GM18861 (cell line): ENCODE data around the gene TENM3.
"Not testable (repeated sequence)": the region's sequence is repeated elsewhere in the genome, so short reads cannot be mapped to it uniquely, and the experiment has no call there.

ENCODE experiments used
- ATAC-seq: cut with Tn5 transposase; IDR thresholded peaks from one replicate; pipeline ENCODE4 v1.9.1; 2021; ENCODE audit not compliant: unreplicated experiment

TENM3 gene

GRCh38 chr4:182227611-182228010 is 15.6 kb upstream of the TENM3 start:
- ATAC-seq: no peak

DNA sequence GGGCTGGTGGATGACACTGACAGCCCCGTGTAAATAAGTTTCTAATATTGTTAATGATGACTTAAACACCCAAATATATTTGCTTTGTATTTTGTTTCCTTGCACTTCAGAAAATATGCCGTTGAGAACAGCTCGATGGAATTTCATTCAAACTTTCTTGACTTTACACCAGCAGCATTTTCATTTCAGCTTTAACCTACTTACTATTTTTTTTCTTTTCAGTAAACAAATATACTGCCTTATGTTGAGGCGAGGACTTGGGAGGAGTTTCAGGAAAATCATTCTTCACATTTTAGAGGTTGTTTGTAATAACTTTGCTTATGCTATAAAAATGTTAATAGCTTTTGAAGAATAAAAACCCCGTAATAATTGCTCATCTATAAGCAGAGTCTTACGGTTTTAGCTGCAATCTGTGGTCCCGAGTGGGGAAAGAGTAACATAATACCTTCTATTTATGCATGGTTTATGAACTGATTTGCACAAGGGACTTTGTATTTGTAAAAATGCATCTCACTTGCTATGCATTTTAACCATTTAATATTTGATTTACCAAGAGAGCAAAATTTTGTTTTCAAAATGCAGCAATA is 14.1 kb upstream of the TENM3 start:
- no peak for ATAC-seq

GRCh38 chr4:182230256-182230655 is 12.9 kb upstream of the TENM3 start:
- ATAC-seq: no peak

DNA sequence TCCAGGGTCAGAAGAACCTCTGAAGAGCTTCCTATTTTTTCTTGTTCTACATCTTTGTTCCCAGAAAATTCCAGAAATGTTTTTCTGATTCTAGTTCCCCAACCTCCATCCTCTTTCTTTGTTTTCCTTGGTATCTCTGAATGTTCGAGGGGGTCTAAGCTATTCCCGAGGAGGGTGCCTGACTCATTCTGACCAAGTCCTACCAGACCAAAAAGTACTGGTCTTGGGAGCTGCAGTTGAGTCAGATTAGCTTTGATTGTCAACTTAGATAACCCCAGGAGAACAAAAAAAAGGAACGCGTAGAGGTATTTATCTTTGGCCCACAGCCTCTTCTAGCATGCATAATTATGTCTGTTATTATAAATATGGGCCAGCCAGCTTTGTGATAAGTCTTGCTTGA is 12.1 kb upstream of the TENM3 start:
- ATAC-seq: no peak

GRCh38 chr4:182231496-182231895 is 11.7 kb upstream of the TENM3 start:
- no peak for ATAC-seq

DNA sequence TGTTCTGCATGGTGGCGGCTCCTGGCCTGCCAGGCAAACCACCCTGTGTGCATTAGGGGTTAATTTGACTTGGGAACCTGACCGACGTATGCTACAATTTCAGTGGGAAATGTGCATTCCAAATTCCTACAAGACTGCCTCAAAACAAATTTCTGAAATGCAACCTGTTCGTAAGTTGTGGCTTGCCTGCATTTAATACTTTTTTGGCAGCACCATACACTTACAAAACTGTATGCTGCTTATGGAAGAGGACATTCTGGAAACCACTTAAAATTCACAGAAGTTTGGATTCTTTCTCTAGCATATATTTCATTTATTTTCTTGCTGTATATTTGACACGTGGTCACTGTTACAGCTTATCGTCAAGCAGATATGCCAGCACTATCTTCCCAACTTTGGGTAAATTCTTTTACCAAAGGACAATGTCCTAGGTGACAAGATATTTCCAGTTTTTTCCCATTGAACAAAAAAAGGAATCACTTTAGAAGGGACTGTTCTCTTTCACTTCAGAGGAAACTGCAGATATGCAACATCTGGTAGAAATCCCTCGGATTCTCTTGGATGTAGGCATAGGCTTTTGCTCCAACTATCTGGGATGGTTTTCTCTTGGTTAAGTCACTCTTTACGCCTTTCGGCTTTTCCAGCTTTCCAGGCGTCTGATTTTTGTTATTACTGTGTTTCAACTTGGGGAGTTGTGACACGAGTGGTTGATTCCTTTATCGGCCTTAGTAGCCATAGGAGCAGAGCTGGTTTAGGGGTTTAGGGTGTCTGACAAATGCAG is 9.7 kb upstream of the TENM3 start:
- no peak for ATAC-seq

DNA sequence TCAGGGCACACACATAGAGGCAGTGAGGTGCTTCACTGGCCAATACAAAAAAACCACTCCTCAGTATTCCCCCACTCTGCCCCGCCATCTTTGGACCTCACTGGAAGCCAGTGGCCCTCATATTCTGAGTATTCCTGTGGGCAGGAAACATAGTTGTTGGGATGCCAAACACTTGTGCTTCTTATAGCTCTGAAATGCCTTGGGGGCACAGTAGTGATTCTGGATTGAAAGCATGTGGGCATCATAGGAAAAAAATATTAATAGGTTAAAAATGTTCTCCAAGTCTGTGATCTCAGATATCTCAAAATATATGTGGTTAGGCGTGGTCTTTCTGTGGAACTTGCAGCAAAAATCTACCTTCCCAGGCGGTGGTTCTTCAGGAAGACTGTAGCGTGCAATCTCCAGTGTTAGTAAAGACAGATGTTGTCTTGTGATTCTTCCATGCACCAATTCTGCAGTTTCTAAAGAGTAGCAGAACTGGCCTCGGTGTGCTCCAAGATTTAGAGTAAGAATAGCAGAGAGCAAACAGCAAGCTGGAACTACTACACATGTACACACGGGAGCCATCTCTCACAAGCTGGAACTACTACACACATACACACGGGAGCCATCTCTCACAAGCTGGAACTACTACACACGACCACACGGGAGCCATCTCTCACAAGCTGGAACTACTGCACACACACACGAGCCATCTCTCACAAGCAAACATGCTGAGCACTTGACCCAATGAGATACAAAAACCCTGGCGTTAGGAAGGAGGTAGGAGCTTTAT is 8.0 kb upstream of the TENM3 start:
- no peak for ATAC-seq

- ATAC-seq: no peak
Measured at GRCh38 chr4:182236186-182236585, 7.0 kb upstream of the TENM3 start.

- ATAC-seq: not testable (repeated sequence)
Measured at GRCh38 chr4:182237010-182237409, 6.2 kb upstream of the TENM3 start.

DNA sequence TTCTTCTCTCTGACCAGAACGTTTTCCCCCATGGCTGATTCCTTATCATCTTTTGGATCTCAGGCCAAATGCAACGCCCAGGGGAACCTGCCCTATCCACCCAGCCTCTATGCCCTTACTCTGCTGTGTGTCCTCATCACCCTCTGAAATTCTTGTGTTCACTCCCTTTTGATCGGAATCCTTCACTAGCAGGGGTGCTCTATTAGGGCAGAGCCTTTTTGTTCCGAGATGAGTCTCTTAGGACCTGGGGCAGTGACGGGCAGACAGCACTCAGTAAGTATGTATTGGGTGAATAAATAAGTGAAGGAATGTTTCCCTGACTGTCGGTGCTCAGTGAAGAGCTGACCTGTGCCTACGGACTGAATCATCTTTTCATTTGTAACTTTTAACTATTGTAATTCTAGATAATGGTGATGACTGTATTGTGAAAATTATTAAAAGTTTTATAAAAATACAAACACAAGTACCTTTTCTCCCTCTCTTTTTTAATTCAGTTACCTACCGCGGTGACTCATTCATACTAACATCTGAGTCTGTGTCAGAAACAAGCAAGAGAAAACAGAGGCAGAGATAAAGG is 4.8 kb upstream of the TENM3 start:
- ATAC-seq: no peak

- ATAC-seq: no peak
Measured at GRCh38 chr4:182240161-182241130, 2.8 kb upstream of the TENM3 start.

GRCh38 chr4:182242260-182242659 is 942 bp upstream of the TENM3 start:
- not testable (repeated sequence) for ATAC-seq

GRCh38 chr4:182242787-182243186 is 415 bp upstream of the TENM3 start:
- ATAC-seq: no peak

GRCh38 chr4:182245041-182245440 is 1.8 kb downstream of the TENM3 start:
- ATAC-seq: no peak

DNA sequence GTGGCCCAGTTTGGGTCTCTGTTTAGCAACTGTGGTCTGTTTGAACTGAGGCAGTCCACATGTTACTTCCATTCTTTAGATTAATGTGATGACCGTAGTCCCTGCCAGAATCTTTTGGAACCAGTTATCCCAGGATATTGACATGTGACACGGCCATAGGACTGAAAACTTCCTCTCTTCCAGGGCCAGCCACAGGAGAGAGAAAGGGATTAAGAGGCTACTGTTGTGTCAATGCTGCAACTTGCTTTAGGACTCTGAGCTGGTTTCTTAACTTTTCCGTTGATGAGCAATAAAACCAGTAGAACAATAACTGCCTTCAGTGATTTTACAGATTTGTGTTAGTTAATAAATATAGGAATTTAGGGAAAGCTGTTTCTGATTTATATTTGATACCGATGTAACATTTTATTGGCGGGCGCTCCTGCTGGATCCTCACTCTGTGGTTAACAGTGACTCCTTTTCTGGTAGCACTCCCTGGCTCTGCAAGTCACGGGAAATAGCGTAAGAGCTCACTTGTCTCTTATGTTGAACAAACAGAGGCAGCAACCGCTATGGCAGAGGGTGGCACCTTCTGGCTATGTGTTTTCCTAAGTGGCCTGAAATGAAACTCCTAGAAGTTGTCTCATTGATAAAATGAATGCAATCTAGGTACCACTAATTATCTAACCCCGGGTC is 2.5 kb downstream of the TENM3 start:
- no peak for ATAC-seq

DNA sequence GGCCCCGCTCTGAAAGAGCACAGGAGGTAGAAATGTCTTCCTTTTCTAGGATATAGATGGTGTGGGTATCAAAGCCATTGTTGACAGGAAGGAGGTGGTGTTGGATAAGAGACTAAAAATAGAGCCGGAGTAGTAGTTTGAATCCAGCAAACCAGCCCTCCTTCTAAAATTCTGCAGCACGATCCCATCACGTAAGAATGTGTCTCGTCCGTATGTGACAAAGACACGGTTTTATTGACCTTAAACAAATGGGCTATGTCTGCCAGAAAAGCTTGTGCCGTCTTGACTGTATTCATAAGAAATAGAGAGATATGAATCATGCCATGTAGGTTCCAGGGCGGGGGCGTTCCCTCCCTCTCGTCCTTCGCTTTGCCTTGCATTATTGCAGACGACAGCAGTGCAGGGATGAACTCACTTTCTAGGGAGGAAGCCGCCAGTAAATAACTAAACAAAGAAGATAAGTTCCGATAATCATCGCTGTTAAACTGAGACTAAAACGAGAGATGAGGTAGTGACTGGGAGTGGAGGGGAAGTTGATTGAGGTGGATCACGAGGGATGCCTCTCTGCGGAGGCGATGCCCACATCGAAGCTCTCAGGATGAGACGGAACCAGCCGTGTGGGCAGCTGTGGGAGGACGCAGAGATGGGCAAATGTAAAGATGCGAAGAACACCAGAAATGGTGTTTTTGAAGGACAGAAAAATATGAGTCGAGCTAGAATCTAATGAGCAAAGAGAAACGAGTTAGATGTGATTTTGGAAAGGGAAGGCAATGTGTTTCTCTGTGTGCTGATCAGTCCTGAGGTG is 3.4 kb downstream of the TENM3 start:
- no peak for ATAC-seq

- no peak for ATAC-seq
Measured at GRCh38 chr4:182248295-182248694, 5.1 kb downstream of the TENM3 start.

DNA sequence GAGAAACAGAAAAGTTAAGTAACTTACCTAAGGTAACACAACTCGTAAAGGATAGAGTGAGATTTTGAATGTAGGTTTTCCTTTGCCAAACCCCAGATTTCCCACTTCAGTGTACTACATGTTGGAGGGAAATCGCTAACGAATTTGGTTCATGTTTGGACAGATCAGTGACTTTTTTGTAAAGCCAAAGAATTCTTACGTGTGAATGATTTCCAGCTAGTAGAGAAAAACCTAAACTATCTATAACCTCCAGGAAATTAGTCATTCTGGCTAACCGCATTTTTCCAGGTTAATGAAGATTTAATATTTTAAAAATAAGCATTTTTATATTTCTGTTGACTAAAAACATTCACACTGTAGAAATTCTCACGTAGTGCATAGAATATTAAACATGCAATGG is 7.2 kb downstream of the TENM3 start:
- ATAC-seq: no peak

DNA sequence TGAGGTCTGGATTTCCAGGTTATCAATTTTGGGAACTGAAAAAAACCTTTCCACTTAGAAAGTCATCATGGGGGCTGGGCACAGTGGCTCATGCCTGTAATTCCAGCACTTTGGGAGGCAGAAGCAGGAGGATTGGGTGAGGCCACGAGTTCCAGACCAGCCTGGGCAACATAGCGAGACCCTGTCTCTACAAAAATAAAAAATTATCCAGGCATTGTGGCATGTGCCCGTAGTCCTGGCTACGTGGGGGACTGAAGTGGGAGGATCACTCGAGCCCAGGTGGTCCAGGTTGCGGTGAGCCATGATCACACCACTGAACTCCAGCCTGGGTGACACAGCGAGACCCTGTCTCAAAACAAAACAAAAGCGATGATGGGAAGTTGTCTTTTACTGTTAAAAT is 7.9 kb downstream of the TENM3 start:
- ATAC-seq: no peak
